HepG2 (cell line): ENCODE data around the gene MBD3L3.
"Not testable (repeated sequence)": the region's sequence is repeated elsewhere in the genome, so short reads cannot be mapped to it uniquely, and the experiment has no call there.

ENCODE experiments used
- BCL6 ChIP-seq: IDR thresholded peaks from 2 replicates; pipeline ENCODE4 v1.6.1; 2016; ENCODE audit warnings: missing genetic modification reagents, missing compliant biosample characterization
- CTCF ChIP-seq: sonication (generic); formaldehyde crosslinking; IDR thresholded peaks from 2 replicates; pipeline ENCODE4 v1.5.0; 2020; ENCODE audit warnings: mild to moderate bottlenecking, missing genetic modification reagents, moderate library complexity
- DMTF1 ChIP-seq: sonication (generic); formaldehyde crosslinking; IDR thresholded peaks from 2 replicates; pipeline ENCODE4 v1.4.0; 2020; ENCODE audit warnings: mild to moderate bottlenecking, missing genetic modification reagents
- EZH2 ChIP-seq: conservative IDR thresholded peaks from 2 replicates; pipeline ENCODE4 v1.6.1; 2012; ENCODE audit warnings: mild to moderate bottlenecking, low read depth, low read length, moderate library complexity
- GATA4 ChIP-seq: sonication (generic); IDR thresholded peaks from 2 replicates; pipeline ENCODE4 v1.6.1; 2016; ENCODE audit warnings: antibody characterized with exemption, low read depth, borderline replicate concordance
- NFYB ChIP-seq: sonication (generic); formaldehyde crosslinking; IDR thresholded peaks from 2 replicates; pipeline ENCODE4 v1.4.0; 2020; ENCODE audit warnings: missing genetic modification reagents
- PITX1 ChIP-seq: sonication (generic); formaldehyde crosslinking; IDR thresholded peaks from 2 replicates; pipeline ENCODE4 v1.5.1; 2020; ENCODE audit warnings: mild to moderate bottlenecking, missing genetic modification reagents
- POLR2A ChIP-seq, 2 experiments: IDR thresholded peaks; 2 replicates each; pipeline ENCODE4 v1.6.1; 2011; ENCODE audit warnings: low read depth in 2 of 2, low read length in 2 of 2, mild to moderate bottlenecking in 1 of 2, moderate library complexity in 1 of 2; ENCODE audit not compliant: insufficient read depth in 1 of 2
- ZNF484 ChIP-seq: sonication (generic); formaldehyde crosslinking; IDR thresholded peaks from 2 replicates; pipeline ENCODE4 v1.5.1; 2020; ENCODE audit warnings: mild to moderate bottlenecking, low read depth, missing genetic modification reagents, borderline replicate concordance
- ZNF704 ChIP-seq: sonication (generic); formaldehyde crosslinking; IDR thresholded peaks from 2 replicates; pipeline ENCODE4 v1.8.1; 2023; ENCODE audit warnings: mild to moderate bottlenecking, inconsistent platforms, moderate library complexity, missing genetic modification reagents, borderline replicate concordance
- ZNF709 ChIP-seq: sonication (generic); formaldehyde crosslinking; IDR thresholded peaks from 2 replicates; pipeline ENCODE4 v1.5.0; 2020; ENCODE audit warnings: mild to moderate bottlenecking, missing genetic modification reagents
- ZNF792 ChIP-seq: IDR thresholded peaks from 2 replicates; pipeline ENCODE4 v1.6.1; 2016

GRCh38 chr19:7058576-7058975 lies at the start of gene MBD3L3:
- TF ChIP-seq GATA4; EZH2; PITX1 (CRISPR knock-in tag); ZNF792; CTCF; ZNF484; ZNF709 (CRISPR knock-in tag); NFYB (CRISPR knock-in tag); POLR2A (IDR thresholded peaks at IDR 0.05; ENCODE audit: insufficient read depth in 1 of 2, low read depth in 2 of 2, low read length in 2 of 2); ZNF704; BCL6 (CRISPR knock-in tag); DMTF1: not testable (repeated sequence)
